ENCODE results near the gene ZNF649. TPM values are rescaled to one million over a fixed set of nuclear protein-coding genes. Genes with fewer than 3 reads are reported as not detected.

Gene ZNF649
- total RNA-seq, 1 experiment from 2014 or later: 9.7 TPM

GRCh38 chr19:51926784-51927741 lies 22.2 kb upstream of the ZNF649 start, which contains the start of gene ZNF613:
Gene ZNF613, plus strand, starts transcription at chr19:51927472. Its CDS starts 8,749 bp downstream, at chr19:51936221.
- CTCF ChIA-PET: no interaction called here
- peaks cover 56% of the 10 kb centered on the region for H3K9me3 ChIP-seq (ENCODE audit: low read length)

GRCh38 chr19:51926426-51926783 lies 21.6 kb upstream of the ZNF649 start:
- DNase-seq: no peak
- CTCF ChIA-PET: no interaction called here
- no peak overlapping the region for H3K9ac ChIP-seq (ENCODE audit: low read length)

More at GRCh38 chr19:51926784-51927741, 22.2 kb upstream of the ZNF649 start, which contains the start of gene ZNF613:
- Histone ChIP-seq H3K9ac (ENCODE audit: low read length) (peak within 1 kb of the TSS; percentile 78), H3K36me3 (ENCODE audit: low read depth, low read length) (peaks cover 34% of the 10 kb centered on the region), H3K4me2 (ENCODE audit: low read length) (peak within 1 kb of the TSS; percentile 86), H3K27me3 (ENCODE audit: low read length) (no peaks in the 10 kb centered on the region), H3F3A (ENCODE audit: low read length, unreplicated experiment) (no peaks in the 10 kb centered on the region), H3K9me2 (replicated peaks; ENCODE audit: low read length) (no peaks in the 10 kb centered on the region), H2AFZ (ENCODE audit: low read length) (peak within 1 kb of the TSS; percentile 99), H3K79me2 (ENCODE audit: low read length) (peaks cover 13% of the 10 kb centered on the region), H3K27ac (ENCODE audit: low read length) (peak within 1 kb of the TSS; percentile 12; the same call in 1 of the 2 replicates), H3K4me3 (ENCODE audit: low read length) (peak within 1 kb of the TSS; percentile 84), H4K20me1 (ENCODE audit: low read length) (no peaks in the 10 kb centered on the region), H3K4me1 (ENCODE audit: insufficient read depth, low read length) (peaks cover 6% of the 10 kb centered on the region; the same call in 1 of the 2 replicates)
- BruUV-seq (replicated peaks): no TSS peak
- peak; percentile 90 for ATAC-seq
- intact Hi-C loops (cut with micrococcal nuclease): loop anchor here (1.0 to 10.0 kb wide), 3 partner anchors 22 to 118 kb away; partner anchors contain the start of genes ZNF350, ZNF432 and ZNF649
- POLR2A ChIA-PET (ENCODE audit: unreplicated experiment): interaction anchor here (0.6 kb wide), 1 partner anchor 263 kb away, joined by 6 read pairs; the partner anchor contains the start of gene PPP2R1A
- peak; percentile 94 for DNase-seq
- TF ChIP-seq EZH2phosphoT487 (IDR thresholded peaks at IDR 0.05; ENCODE audit: borderline replicate concordance, low read length) (no peak), EZH2 (IDR thresholded peaks at IDR 0.05; ENCODE audit: low read length, unreplicated experiment) (no peak), CTCF (conservative IDR thresholded peaks at IDR 0.05; ENCODE audit: low read depth, low read length) (peak; percentile 53)

More at GRCh38 chr19:51926426-51926783, 21.6 kb upstream of the ZNF649 start:
- intact Hi-C loops (cut with micrococcal nuclease): loop anchor here (10.0 kb wide), 1 partner anchor 118 kb away; the partner anchor contains the start of gene ZNF432
- TF ChIP-seq EZH2phosphoT487 (IDR thresholded peaks at IDR 0.05; ENCODE audit: borderline replicate concordance, low read length) (no peak), CTCF (conservative IDR thresholded peaks at IDR 0.05; ENCODE audit: low read depth, low read length) (no peak), EZH2 (IDR thresholded peaks at IDR 0.05; ENCODE audit: low read length, unreplicated experiment) (no peak)
- Histone ChIP-seq H3K9me2 (replicated peaks; ENCODE audit: low read length) (no peaks in the 10 kb centered on the region), H3K4me2 (ENCODE audit: low read length) (peak overlapping the region; percentile 86), H3K27ac (ENCODE audit: low read length) (no peak overlapping the region), H3K79me2 (ENCODE audit: low read length) (peaks cover 13% of the 10 kb centered on the region), H3K27me3 (ENCODE audit: low read length) (no peaks in the 10 kb centered on the region), H3F3A (ENCODE audit: low read length, unreplicated experiment) (no peaks in the 10 kb centered on the region), H3K36me3 (ENCODE audit: low read depth, low read length) (peaks cover 28% of the 10 kb centered on the region), H4K20me1 (ENCODE audit: low read length) (no peaks in the 10 kb centered on the region), H2AFZ (ENCODE audit: low read length) (peak overlapping the region; percentile 99), H3K4me3 (ENCODE audit: low read length) (peak overlapping the region; percentile 84), H3K9me3 (ENCODE audit: low read length) (peaks cover 55% of the 10 kb centered on the region), H3K4me1 (ENCODE audit: insufficient read depth, low read length) (peaks cover 6% of the 10 kb centered on the region; the same call in 1 of the 2 replicates)
- POLR2A ChIA-PET (ENCODE audit: unreplicated experiment): no interaction called here
- ATAC-seq: no peak
- BruUV-seq (replicated peaks): TSS peak; percentile 44

Measured in PC-3 (cell line).